Upper lobe of right lung (tissue), 1 donor: Measurements from ENCODE around the gene ELAVL3. TPM values are rescaled to one million over a fixed set of nuclear protein-coding genes. Genes with fewer than 3 reads are reported as not detected.

Experiments used
- ATAC-seq: fragments of 200-7000 bp; cut with Tn5 transposase; one replicate; pipeline ENCODE4 v1.9.1; 2020; ENCODE audit warnings: mild to moderate bottlenecking, moderate library complexity
- DNase-seq: peaks from one replicate; pipeline ENCODE4 v3.0.0-alpha.2; 2020
- H3K27ac ChIP-seq: fragments of 200-600 bp; one replicate; pipeline ENCODE4 v1.8.0; 2022
- H3K27me3 ChIP-seq: fragments of 200-600 bp; one replicate; pipeline ENCODE4 v1.8.0; 2022; ENCODE audit warnings: mild to moderate bottlenecking
- H3K36me3 ChIP-seq: fragments of 200-600 bp; one replicate; pipeline ENCODE4 v1.8.0; 2022
- H3K4me1 ChIP-seq: fragments of 200-600 bp; one replicate; pipeline ENCODE4 v1.8.0; 2022
- H3K4me3 ChIP-seq: fragments of 200-600 bp; one replicate; pipeline ENCODE4 v1.8.0; 2022; ENCODE audit warnings: mild to moderate bottlenecking
- H3K9me3 ChIP-seq: fragments of 200-600 bp; one replicate; pipeline ENCODE4 v1.8.0; 2022
- intact Hi-C: fragments of 100-400 bp; cut with DNase I; formaldehyde crosslinking; loops from one replicate; pipeline ENCODE4 v1.11.0; 2022
- total RNA-seq: library from RNA; stranded (reverse); fragmentation: NEBNext Ultra II Directional; extraction: Animal tissue kit (Norgen Biotek cat#: 25700); gene quantifications from one replicate; pipeline ENCODE4 v1.2.1, GENCODE V29; 2021
- TF ChIP-seq, protein P1 (sequence below): fragments of 200-600 bp; IDR thresholded peaks from one replicate; pipeline ENCODE4 v1.8.0; 2022; ENCODE audit warnings: antibody characterized with exemption
- donor health status: DM: no; HTN: yes; CAD: no; lungs with severe emphysema.

The ELAVL3 gene
- total RNA-seq, 1 donor from 2014 or later = not detected

GRCh38 chr19:11448410-11448809, 32.4 kb downstream of the ELAVL3 start:
- no peak overlapping the region for H3K27ac ChIP-seq
- H3K9me3 ChIP-seq = no peaks in the 10 kb centered on the region
- DNase-seq = no peak
- intact Hi-C loops = loop anchor here (10.0 kb wide), 1 partner anchor 164 kb away; no protein-coding TSS in a partner anchor
- no peaks in the 10 kb centered on the region for H3K4me1 ChIP-seq
- TF ChIP-seq, protein P1, sequence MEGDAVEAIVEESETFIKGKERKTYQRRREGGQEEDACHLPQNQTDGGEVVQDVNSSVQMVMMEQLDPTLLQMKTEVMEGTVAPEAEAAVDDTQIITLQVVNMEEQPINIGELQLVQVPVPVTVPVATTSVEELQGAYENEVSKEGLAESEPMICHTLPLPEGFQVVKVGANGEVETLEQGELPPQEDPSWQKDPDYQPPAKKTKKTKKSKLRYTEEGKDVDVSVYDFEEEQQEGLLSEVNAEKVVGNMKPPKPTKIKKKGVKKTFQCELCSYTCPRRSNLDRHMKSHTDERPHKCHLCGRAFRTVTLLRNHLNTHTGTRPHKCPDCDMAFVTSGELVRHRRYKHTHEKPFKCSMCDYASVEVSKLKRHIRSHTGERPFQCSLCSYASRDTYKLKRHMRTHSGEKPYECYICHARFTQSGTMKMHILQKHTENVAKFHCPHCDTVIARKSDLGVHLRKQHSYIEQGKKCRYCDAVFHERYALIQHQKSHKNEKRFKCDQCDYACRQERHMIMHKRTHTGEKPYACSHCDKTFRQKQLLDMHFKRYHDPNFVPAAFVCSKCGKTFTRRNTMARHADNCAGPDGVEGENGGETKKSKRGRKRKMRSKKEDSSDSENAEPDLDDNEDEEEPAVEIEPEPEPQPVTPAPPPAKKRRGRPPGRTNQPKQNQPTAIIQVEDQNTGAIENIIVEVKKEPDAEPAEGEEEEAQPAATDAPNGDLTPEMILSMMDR = no peak
- peaks cover 51% of the 10 kb centered on the region for H3K36me3 ChIP-seq
- no peaks in the 10 kb centered on the region for H3K27me3 ChIP-seq
- H3K4me3 ChIP-seq = no peak overlapping the region
- ATAC-seq = no peak

- DNase-seq (no peak), ATAC-seq (no peak)
- Histone ChIP-seq H3K9me3 (no peaks in the 10 kb centered on the region), H3K27ac (no peak overlapping the region), H3K4me3 (no peak overlapping the region), H3K36me3 (peaks cover 59% of the 10 kb centered on the region), H3K4me1 (no peaks in the 10 kb centered on the region), H3K27me3 (no peaks in the 10 kb centered on the region)
- TF ChIP-seq, protein P1 = no peak
- intact Hi-C loops = loop anchor here (10.0 kb wide), 1 partner anchor 163 kb away; no protein-coding TSS in a partner anchor
These were observed 33.2 kb downstream of the ELAVL3 start for GRCh38 chr19:11447347-11448262.

DNA sequence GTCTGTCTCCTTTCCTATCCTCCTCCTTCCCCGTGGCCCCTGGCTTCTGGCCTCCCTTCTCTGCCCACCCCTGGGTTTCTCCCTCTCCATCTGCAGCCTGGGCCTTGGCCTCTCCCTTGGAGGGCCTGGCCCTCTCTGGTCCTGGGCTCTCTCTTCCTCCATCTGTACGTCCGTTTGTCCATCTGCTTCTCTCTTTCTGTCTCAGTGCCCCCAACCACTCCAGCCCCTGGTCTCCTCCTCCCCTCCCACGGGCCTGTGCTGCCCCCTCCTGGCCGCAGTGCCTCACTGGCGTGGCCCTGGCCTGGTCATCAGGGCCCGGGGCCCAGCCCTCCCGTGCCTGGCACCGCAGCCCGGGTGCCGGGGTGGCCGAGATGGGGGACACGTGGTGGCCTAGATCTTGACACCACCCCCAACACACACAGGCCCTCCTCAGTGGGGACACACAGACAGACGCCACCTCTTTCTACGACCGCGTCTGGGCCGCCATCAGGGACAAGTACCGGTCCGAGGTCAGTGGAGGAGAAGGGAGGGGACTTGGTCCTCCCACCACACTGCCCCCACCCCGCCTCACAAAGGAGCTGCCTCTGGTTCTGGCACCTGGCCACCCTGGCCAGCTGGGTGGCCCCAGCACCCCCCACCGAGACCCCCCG, 34.1 kb downstream of the ELAVL3 start:
- Histone ChIP-seq H3K27me3 (no peaks in the 10 kb centered on the region), H3K4me3 (no peak overlapping the region), H3K4me1 (no peaks in the 10 kb centered on the region), H3K36me3 (peaks cover 68% of the 10 kb centered on the region), H3K27ac (no peak overlapping the region), H3K9me3 (no peaks in the 10 kb centered on the region)
- intact Hi-C loops = loop anchor here (10.0 kb wide), 1 partner anchor 162 kb away; no protein-coding TSS in a partner anchor
- peak; percentile 82 for DNase-seq
- TF ChIP-seq, protein P1 = peak; percentile 71
- peak; percentile 81 for ATAC-seq

- peaks cover 73% of the 10 kb centered on the region for H3K36me3 ChIP-seq
- DNase-seq (no peak), ATAC-seq (no peak)
- no peaks in the 10 kb centered on the region for H3K4me1 ChIP-seq
- intact Hi-C loops = loop anchor here (10.0 kb wide), 1 partner anchor 161 kb away; no protein-coding TSS in a partner anchor
- no peak overlapping the region for H3K4me3 ChIP-seq
- TF ChIP-seq, protein P1 = no peak
- H3K27ac ChIP-seq = no peak overlapping the region
- H3K27me3 ChIP-seq = no peaks in the 10 kb centered on the region
- H3K9me3 ChIP-seq = no peaks in the 10 kb centered on the region
These were observed 34.6 kb downstream of the ELAVL3 start for GRCh38 chr19:11446271-11446651.

- H3K36me3 ChIP-seq = peaks cover 84% of the 10 kb centered on the region
- H3K27ac ChIP-seq = no peak overlapping the region
- ATAC-seq = no peak
- DNase-seq = no peak
- H3K27me3 ChIP-seq = no peaks in the 10 kb centered on the region
- TF ChIP-seq, protein P1 = no peak
- intact Hi-C loops = loop anchor here (10.0 kb wide), 1 partner anchor 160 kb away; no protein-coding TSS in a partner anchor
- no peak overlapping the region for H3K4me3 ChIP-seq
- no peaks in the 10 kb centered on the region for H3K4me1 ChIP-seq
- H3K9me3 ChIP-seq = no peaks in the 10 kb centered on the region
These were observed 35.7 kb downstream of the ELAVL3 start for GRCh38 chr19:11445141-11445540.
